Measurements from ENCODE around the gene PLB1. TPM values are rescaled to one million over a fixed set of nuclear protein-coding genes. Genes with fewer than 3 reads are reported as not detected.

The PLB1 gene
- polyA plus RNA-seq, 2 of the 4 experiments (the other 2 are of a cell fraction): 0.26 to 1.4 TPM

DNA sequence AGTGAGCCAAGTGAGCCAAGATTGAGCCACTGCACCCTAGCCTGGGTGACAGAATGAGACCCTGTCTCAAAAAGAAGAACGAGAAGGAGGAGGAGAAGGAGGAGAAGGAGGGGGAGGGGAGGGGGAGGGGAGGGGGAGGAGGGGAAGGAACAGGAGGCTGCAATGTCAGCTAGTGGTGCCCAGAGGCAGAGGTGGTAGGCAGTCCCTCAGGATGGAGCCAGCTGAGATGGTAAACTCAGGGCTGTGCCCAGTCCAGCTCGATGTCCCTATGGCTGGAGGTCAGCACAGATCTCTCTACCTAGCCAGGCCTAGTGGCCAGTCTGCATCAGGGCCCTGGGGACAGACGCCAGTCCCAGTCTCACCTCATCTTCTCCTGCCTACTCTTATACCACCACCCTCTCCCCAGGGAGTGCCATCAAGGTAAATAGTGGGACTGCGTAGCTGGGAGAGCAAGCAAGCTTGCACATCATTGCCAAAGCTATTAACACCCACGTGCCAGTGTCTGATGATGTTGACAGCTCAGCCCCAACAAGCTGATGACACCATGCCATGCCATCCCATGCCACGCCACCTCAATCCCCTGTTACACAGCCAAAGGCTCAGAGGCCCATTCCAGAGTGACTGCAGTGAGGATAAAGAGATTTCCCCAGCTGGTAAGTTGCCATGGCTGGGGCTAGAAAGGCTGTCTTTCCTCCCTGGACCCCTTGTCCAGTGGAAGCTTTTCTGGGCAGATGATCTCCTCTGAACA lies 7.6 kb upstream of the PLB1 start:
- TF ChIP-seq HEYL (CRISPR knock-in tag; IDR thresholded peaks at IDR 0.05) (no peak), RNF2 (IDR thresholded peaks at IDR 0.05; ENCODE audit: borderline replicate concordance, low read depth) (no peak), HOXB13 (CRISPR knock-in tag; IDR thresholded peaks at IDR 0.05; ENCODE audit: low read depth) (no peak), TP53 (CRISPR knock-in tag; IDR thresholded peaks at IDR 0.05) (no peak), EHF (CRISPR knock-in tag; IDR thresholded peaks at IDR 0.05) (no peak), SMC3 (IDR thresholded peaks at IDR 0.05) (no peak), JUNB (IDR thresholded peaks at IDR 0.05) (no peak), ESRRA (IDR thresholded peaks at IDR 0.05; ENCODE audit: borderline replicate concordance, low read length) (no peak), JUN (IDR thresholded peaks at IDR 0.05) (no peak), KDM1A (IDR thresholded peaks at IDR 0.05; ENCODE audit: low read depth) (no peak), CBX2 (IDR thresholded peaks at IDR 0.05; ENCODE audit: borderline replicate concordance, low read depth) (no peak), MAZ (IDR thresholded peaks at IDR 0.05; ENCODE audit: borderline replicate concordance, low read depth, low read length) (no peak), POLR2AphosphoS2 (conservative IDR thresholded peaks at IDR 0.05; ENCODE audit: low read length) (no peak), GATA3 (IDR thresholded peaks at IDR 0.05; ENCODE audit: borderline replicate concordance) (no peak), ZC3H11A (IDR thresholded peaks at IDR 0.05) (no peak), ZFP36 (IDR thresholded peaks at IDR 0.05; ENCODE audit: borderline replicate concordance, partially characterized antibody) (no peak), MYC (IDR thresholded peaks at IDR 0.05; ENCODE audit: borderline replicate concordance, low read length) (no peak)
- TF ChIP-seq, protein P1, sequence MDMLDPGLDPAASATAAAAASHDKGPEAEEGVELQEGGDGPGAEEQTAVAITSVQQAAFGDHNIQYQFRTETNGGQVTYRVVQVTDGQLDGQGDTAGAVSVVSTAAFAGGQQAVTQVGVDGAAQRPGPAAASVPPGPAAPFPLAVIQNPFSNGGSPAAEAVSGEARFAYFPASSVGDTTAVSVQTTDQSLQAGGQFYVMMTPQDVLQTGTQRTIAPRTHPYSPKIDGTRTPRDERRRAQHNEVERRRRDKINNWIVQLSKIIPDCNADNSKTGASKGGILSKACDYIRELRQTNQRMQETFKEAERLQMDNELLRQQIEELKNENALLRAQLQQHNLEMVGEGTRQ (IDR thresholded peaks at IDR 0.05): no peak
- TF ChIP-seq, protein P2, sequence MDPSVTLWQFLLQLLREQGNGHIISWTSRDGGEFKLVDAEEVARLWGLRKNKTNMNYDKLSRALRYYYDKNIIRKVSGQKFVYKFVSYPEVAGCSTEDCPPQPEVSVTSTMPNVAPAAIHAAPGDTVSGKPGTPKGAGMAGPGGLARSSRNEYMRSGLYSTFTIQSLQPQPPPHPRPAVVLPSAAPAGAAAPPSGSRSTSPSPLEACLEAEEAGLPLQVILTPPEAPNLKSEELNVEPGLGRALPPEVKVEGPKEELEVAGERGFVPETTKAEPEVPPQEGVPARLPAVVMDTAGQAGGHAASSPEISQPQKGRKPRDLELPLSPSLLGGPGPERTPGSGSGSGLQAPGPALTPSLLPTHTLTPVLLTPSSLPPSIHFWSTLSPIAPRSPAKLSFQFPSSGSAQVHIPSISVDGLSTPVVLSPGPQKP (IDR thresholded peaks at IDR 0.05; ENCODE audit: low read depth, low read length): no peak
- TF ChIP-seq, protein P3, sequence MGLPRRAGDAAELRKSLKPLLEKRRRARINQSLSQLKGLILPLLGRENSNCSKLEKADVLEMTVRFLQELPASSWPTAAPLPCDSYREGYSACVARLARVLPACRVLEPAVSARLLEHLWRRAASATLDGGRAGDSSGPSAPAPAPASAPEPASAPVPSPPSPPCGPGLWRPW (IDR thresholded peaks at IDR 0.05): no peak
- Histone ChIP-seq H3K9me3 (no peaks in the 10 kb centered on the region), H3K4me3 (no peak overlapping the region), H3K4me1 (no peaks in the 10 kb centered on the region), H3K4me2 (no peak overlapping the region), H3K27ac (no peak overlapping the region)
- CTCF ChIA-PET: interaction anchor here (0.6 to 0.9 kb wide), 3 partner anchors 9 to 87 kb away, joined by 3 read pairs; no protein-coding TSS in a partner anchor
- FAIRE-seq (no peak), DNase-seq (ENCODE audit: low read depth in 1 of 2, low spot score in 1 of 2) (no peak), ATAC-seq (0 out of 6 replicates have a peak, but pooled peaks have one; percentile 24 to 36)
- POLR2A ChIA-PET: no interaction called here
- 54% methylated on average over 6 of the region's 6 CpGs for WGBS (ENCODE audit: missing lambda C conversion rate)

DNA sequence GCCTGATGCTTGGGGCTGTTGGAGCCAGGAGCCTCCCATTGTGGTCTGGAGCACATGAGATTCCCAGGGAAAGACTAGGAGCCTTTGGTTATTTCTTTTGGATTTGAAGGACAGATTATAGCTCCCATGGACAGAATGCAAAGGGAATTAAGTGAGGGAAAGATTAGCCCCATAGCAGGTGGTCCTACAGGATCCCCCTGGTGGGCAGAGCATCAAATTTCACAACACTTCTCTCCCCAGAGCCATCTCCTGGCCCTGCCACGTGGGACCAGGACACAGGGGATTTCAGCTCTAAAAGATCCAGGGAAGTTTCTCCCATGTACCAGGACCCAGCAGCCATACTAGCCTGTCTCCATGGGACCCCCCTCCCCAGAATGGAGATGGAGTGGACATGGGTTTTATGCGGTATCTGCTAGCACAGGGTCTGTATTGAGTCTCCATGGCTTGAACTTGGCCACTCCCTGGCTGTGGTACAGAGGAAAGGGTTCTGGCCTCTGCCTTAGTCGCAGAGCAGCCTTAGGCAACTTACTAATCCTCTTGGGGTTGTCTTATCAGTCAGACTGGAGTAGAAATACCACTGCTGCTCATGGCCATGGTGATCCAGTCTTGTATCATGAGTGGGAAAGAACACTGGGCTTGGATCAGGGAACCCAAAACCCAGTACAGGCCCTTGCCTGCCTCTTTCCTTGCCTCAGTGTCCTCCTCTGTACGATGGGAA lies 6.8 kb upstream of the PLB1 start:
- Histone ChIP-seq H3K4me3 (no peak overlapping the region), H3K27ac (no peak overlapping the region), H3K4me1 (no peaks in the 10 kb centered on the region), H3K4me2 (no peak overlapping the region), H3K9me3 (no peaks in the 10 kb centered on the region)
- DNase-seq (ENCODE audit: low read depth in 1 of 2, low spot score in 1 of 2): no peak
- ChIA-PET POLR2A (no interaction called here), CTCF (interaction anchor here (0.9 to 1.9 kb wide), 3 partner anchors 16 to 88 kb away, joined by 3 to 5 read pairs (median 4); no protein-coding TSS in a partner anchor)
- FAIRE-seq: no peak
- WGBS (ENCODE audit: missing lambda C conversion rate): 38% methylated on average over 4 of the region's 4 CpGs
- peak in 1 of 2 experiments; percentile 30; a peak in 2 of 6 replicates for ATAC-seq
- TF ChIP-seq, protein P4, sequence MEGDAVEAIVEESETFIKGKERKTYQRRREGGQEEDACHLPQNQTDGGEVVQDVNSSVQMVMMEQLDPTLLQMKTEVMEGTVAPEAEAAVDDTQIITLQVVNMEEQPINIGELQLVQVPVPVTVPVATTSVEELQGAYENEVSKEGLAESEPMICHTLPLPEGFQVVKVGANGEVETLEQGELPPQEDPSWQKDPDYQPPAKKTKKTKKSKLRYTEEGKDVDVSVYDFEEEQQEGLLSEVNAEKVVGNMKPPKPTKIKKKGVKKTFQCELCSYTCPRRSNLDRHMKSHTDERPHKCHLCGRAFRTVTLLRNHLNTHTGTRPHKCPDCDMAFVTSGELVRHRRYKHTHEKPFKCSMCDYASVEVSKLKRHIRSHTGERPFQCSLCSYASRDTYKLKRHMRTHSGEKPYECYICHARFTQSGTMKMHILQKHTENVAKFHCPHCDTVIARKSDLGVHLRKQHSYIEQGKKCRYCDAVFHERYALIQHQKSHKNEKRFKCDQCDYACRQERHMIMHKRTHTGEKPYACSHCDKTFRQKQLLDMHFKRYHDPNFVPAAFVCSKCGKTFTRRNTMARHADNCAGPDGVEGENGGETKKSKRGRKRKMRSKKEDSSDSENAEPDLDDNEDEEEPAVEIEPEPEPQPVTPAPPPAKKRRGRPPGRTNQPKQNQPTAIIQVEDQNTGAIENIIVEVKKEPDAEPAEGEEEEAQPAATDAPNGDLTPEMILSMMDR (IDR thresholded peaks at IDR 0.05): no peak
- TF ChIP-seq, protein P5, sequence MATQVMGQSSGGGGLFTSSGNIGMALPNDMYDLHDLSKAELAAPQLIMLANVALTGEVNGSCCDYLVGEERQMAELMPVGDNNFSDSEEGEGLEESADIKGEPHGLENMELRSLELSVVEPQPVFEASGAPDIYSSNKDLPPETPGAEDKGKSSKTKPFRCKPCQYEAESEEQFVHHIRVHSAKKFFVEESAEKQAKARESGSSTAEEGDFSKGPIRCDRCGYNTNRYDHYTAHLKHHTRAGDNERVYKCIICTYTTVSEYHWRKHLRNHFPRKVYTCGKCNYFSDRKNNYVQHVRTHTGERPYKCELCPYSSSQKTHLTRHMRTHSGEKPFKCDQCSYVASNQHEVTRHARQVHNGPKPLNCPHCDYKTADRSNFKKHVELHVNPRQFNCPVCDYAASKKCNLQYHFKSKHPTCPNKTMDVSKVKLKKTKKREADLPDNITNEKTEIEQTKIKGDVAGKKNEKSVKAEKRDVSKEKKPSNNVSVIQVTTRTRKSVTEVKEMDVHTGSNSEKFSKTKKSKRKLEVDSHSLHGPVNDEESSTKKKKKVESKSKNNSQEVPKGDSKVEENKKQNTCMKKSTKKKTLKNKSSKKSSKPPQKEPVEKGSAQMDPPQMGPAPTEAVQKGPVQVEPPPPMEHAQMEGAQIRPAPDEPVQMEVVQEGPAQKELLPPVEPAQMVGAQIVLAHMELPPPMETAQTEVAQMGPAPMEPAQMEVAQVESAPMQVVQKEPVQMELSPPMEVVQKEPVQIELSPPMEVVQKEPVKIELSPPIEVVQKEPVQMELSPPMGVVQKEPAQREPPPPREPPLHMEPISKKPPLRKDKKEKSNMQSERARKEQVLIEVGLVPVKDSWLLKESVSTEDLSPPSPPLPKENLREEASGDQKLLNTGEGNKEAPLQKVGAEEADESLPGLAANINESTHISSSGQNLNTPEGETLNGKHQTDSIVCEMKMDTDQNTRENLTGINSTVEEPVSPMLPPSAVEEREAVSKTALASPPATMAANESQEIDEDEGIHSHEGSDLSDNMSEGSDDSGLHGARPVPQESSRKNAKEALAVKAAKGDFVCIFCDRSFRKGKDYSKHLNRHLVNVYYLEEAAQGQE (IDR thresholded peaks at IDR 0.05): no peak
- TF ChIP-seq, protein P2 (IDR thresholded peaks at IDR 0.05; ENCODE audit: low read depth, low read length): no peak
- no peak for TF ChIP-seq POLR2AphosphoS2 (conservative IDR thresholded peaks at IDR 0.05; ENCODE audit: low read length)
- TF ChIP-seq CEBPB (IDR thresholded peaks at IDR 0.05): no peak
- TF ChIP-seq RARB (CRISPR knock-in tag; IDR thresholded peaks at IDR 0.05): no peak
- TF ChIP-seq, protein P1 (IDR thresholded peaks at IDR 0.05): no peak
- no peak for TF ChIP-seq RCOR1 (IDR thresholded peaks at IDR 0.05; ENCODE audit: low read depth, low read length)

Data from A549 (cell line).